SHP77 treated with DMSO at 0.1 percent for 48 hours (cell line): ENCODE measurements around the gene LGALS3.
"Not testable (repeated sequence)": the region's sequence is repeated elsewhere in the genome, so short reads cannot be mapped to it uniquely, and the experiment has no call there.

Experiments used
- DNase-seq: peaks from one replicate; lab custom pipeline; 2025; lab: John Stamatoyannopoulos, UW

Gene LGALS3

GRCh38 chr14:55129086-55129427, at the start of gene LGALS3:
Gene LGALS3, plus strand, starts transcription at chr14:55129252. Its CDS starts 8,122 bp downstream, at chr14:55137374.
- DNase-seq, result no peak

- DNase-seq, result not testable (repeated sequence)
Observed at GRCh38 chr14:55079961-55080360, 49.1 kb upstream of the LGALS3 start.

GRCh38 chr14:55084401-55085059, 44.5 kb upstream of the LGALS3 start:
- DNase-seq, result no peak

GRCh38 chr14:55085060-55085660, 43.9 kb upstream of the LGALS3 start:
- no peak for DNase-seq

- no peak for DNase-seq
Observed at GRCh38 chr14:55086938-55087337, 42.1 kb upstream of the LGALS3 start.

GRCh38 chr14:55088356-55088755, 40.7 kb upstream of the LGALS3 start:
- no peak for DNase-seq

- DNase-seq, result no peak
Observed at GRCh38 chr14:55092341-55092740, 36.7 kb upstream of the LGALS3 start.

GRCh38 chr14:55094292-55095157, 34.5 kb upstream of the LGALS3 start:
- no peak for DNase-seq

- DNase-seq, result no peak
Observed at GRCh38 chr14:55097881-55098560, 31.0 kb upstream of the LGALS3 start.

- DNase-seq, result no peak
Observed at GRCh38 chr14:55098561-55098898, 30.5 kb upstream of the LGALS3 start.

GRCh38 chr14:55099756-55100155, 29.3 kb upstream of the LGALS3 start:
- DNase-seq, result no peak

- DNase-seq, result no peak
Observed at GRCh38 chr14:55101698-55102097, 27.4 kb upstream of the LGALS3 start.

GRCh38 chr14:55102141-55102621, 26.9 kb upstream of the LGALS3 start:
- DNase-seq, result peak; percentile 26

GRCh38 chr14:55103005-55103640, 25.9 kb upstream of the LGALS3 start:
- DNase-seq, result peak; percentile 52

GRCh38 chr14:55103971-55104954, 24.8 kb upstream of the LGALS3 start:
- DNase-seq, result no peak

- DNase-seq, result no peak
Observed at GRCh38 chr14:55105991-55106390, 23.1 kb upstream of the LGALS3 start.

GRCh38 chr14:55107766-55108554, 21.1 kb upstream of the LGALS3 start:
- peak; percentile 23 for DNase-seq

GRCh38 chr14:55109836-55110235, 19.2 kb upstream of the LGALS3 start:
- DNase-seq, result no peak

GRCh38 chr14:55111122-55111708, 17.8 kb upstream of the LGALS3 start:
- DNase-seq, result no peak
